Dendritic cell treated with granulocyte-macrophage colony-stimulating factor and Interleukin-4, amounts not matched to agents 40 ng/mL and 50 ng/mL, for 4 days (primary cell): ENCODE measurements around the gene ZNF341.

ENCODE experiments used
- H3K27ac Mint-ChIP-seq: one replicate; pipeline ENCODE4 v1.8.0; 2022; ENCODE audit warnings: mild to moderate bottlenecking, mixed read lengths
- H3K27me3 Mint-ChIP-seq: one replicate; pipeline ENCODE4 v1.8.0; 2022; ENCODE audit warnings: mild to moderate bottlenecking, mixed read lengths
- H3K36me3 Mint-ChIP-seq: one replicate; pipeline ENCODE4 v1.8.0; 2022; ENCODE audit warnings: low read depth, mixed read lengths
- H3K4me1 Mint-ChIP-seq: one replicate; pipeline ENCODE4 v1.8.0; 2022; ENCODE audit warnings: low read depth, mixed read lengths
- H3K4me3 Mint-ChIP-seq: one replicate; pipeline ENCODE4 v1.8.0; 2022; ENCODE audit warnings: mild to moderate bottlenecking, moderate library complexity, mixed read lengths
- H3K9me3 Mint-ChIP-seq: one replicate; pipeline ENCODE4 v1.8.0; 2022; ENCODE audit warnings: mixed read lengths
- intact Hi-C: fragments of 100-400 bp; cut with micrococcal nuclease; formaldehyde crosslinking; loops from one replicate; pipeline ENCODE4 v1.15.0; 2022

ZNF341 gene

DNA sequence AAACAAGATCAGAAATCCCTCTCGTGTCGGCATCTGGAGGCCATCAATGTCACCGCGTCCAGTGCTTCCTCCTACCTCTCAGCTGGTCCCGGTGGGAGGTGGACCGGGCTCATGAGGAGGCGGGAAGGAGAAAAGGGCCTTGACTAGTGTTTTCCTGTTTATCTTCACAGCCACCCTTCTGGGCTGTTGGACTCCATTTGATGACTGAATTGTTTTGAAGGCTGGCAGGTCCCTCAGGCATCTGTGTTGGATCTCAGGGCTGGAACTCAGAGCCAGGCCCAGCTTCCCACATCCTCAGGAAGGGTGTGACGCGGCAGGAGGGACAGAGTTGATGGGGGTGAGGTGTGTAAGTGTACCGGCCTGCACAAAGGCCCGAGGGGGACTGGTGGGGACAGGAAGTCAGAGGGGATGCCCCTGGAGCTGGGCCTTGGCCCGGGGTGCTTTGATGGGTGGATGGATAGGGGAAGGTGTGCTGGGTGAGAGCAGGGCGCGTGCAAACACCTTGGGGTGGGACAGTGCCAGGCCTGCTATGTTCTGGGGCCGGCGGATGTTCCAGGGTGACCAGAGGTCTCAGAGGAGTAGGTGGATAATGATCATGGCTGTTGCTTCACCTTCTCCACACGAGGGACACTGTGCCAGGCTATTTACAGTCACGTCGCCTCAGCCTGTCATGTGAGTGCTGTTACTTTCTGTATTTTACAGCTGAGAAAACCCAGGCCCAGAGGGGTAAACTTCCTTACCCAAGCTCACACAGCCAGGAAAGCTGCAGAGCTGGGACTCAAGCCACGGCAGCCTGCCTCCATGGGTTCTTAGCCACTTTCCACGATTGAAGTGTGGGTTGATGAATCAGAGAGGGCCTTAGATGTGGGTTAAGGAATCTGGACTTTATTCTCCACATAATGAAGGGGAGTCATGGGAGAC lies 61.5 kb downstream of the ZNF341 start:
- intact Hi-C loops = loop anchor here (10.0 kb wide), 2 partner anchors 52 to 282 kb away; no protein-coding TSS in a partner anchor
- Mint-ChIP-seq H3K9me3 (no peaks in the 10 kb centered on the region), H3K36me3 (peaks cover 35% of the 10 kb centered on the region), H3K4me1 (peaks cover 9% of the 10 kb centered on the region), H3K27ac (no peak overlapping the region), H3K27me3 (no peaks in the 10 kb centered on the region), H3K4me3 (no peak overlapping the region)

- no peaks in the 10 kb centered on the region for H3K9me3 Mint-ChIP-seq
- H3K4me1 Mint-ChIP-seq = peaks cover 6% of the 10 kb centered on the region
- peaks cover 6% of the 10 kb centered on the region for H3K36me3 Mint-ChIP-seq
- no peaks in the 10 kb centered on the region for H3K27me3 Mint-ChIP-seq
- no peak overlapping the region for H3K4me3 Mint-ChIP-seq
- intact Hi-C loops = loop anchor here (10.0 kb wide), 2 partner anchors 48 to 278 kb away; no protein-coding TSS in a partner anchor
- H3K27ac Mint-ChIP-seq = no peak overlapping the region
These were observed 64.6 kb downstream of the ZNF341 start for GRCh38 chr20:33796263-33796906.

- intact Hi-C loops = loop anchor here (10.0 kb wide), 2 partner anchors 48 to 278 kb away; no protein-coding TSS in a partner anchor
- Mint-ChIP-seq H3K27me3 (no peaks in the 10 kb centered on the region), H3K36me3 (no peaks in the 10 kb centered on the region), H3K4me3 (no peak overlapping the region), H3K4me1 (peaks cover 6% of the 10 kb centered on the region), H3K9me3 (no peaks in the 10 kb centered on the region), H3K27ac (no peak overlapping the region)
These were observed 65.2 kb downstream of the ZNF341 start for GRCh38 chr20:33796907-33797544.

GRCh38 chr20:33798444-33798843 lies 66.6 kb downstream of the ZNF341 start:
- Mint-ChIP-seq H3K27ac (no peak overlapping the region), H3K27me3 (no peaks in the 10 kb centered on the region), H3K36me3 (no peaks in the 10 kb centered on the region), H3K4me1 (peaks cover 6% of the 10 kb centered on the region), H3K4me3 (no peak overlapping the region), H3K9me3 (no peaks in the 10 kb centered on the region)
- intact Hi-C loops = loop anchor here (1.0 to 10.0 kb wide), 3 partner anchors 19 to 276 kb away; no protein-coding TSS in a partner anchor

GRCh38 chr20:33803921-33804337 lies 72.1 kb downstream of the ZNF341 start:
- Mint-ChIP-seq H3K4me1 (peaks cover 13% of the 10 kb centered on the region), H3K4me3 (no peak overlapping the region), H3K27ac (no peak overlapping the region), H3K36me3 (no peaks in the 10 kb centered on the region), H3K27me3 (no peaks in the 10 kb centered on the region), H3K9me3 (no peaks in the 10 kb centered on the region)
- intact Hi-C loops = no loop called here

GRCh38 chr20:33808388-33808787 lies 76.6 kb downstream of the ZNF341 start:
- intact Hi-C loops = no loop called here
- Mint-ChIP-seq H3K36me3 (peaks cover 15% of the 10 kb centered on the region), H3K9me3 (no peaks in the 10 kb centered on the region), H3K4me1 (peaks cover 32% of the 10 kb centered on the region), H3K27ac (peak overlapping the region; percentile 85), H3K27me3 (no peaks in the 10 kb centered on the region), H3K4me3 (no peak overlapping the region)

- Mint-ChIP-seq H3K27ac (peak overlapping the region; percentile 99), H3K4me3 (peak overlapping the region; percentile 64), H3K27me3 (no peaks in the 10 kb centered on the region), H3K9me3 (no peaks in the 10 kb centered on the region), H3K36me3 (peaks cover 27% of the 10 kb centered on the region), H3K4me1 (peaks cover 48% of the 10 kb centered on the region)
- intact Hi-C loops = loop anchor here (2.0 to 5.0 kb wide), 2 partner anchors 78 to 185 kb away; partner anchors contain the start of gene ZNF341
These were observed 78.5 kb downstream of the ZNF341 start for GRCh38 chr20:33810259-33810658.

DNA sequence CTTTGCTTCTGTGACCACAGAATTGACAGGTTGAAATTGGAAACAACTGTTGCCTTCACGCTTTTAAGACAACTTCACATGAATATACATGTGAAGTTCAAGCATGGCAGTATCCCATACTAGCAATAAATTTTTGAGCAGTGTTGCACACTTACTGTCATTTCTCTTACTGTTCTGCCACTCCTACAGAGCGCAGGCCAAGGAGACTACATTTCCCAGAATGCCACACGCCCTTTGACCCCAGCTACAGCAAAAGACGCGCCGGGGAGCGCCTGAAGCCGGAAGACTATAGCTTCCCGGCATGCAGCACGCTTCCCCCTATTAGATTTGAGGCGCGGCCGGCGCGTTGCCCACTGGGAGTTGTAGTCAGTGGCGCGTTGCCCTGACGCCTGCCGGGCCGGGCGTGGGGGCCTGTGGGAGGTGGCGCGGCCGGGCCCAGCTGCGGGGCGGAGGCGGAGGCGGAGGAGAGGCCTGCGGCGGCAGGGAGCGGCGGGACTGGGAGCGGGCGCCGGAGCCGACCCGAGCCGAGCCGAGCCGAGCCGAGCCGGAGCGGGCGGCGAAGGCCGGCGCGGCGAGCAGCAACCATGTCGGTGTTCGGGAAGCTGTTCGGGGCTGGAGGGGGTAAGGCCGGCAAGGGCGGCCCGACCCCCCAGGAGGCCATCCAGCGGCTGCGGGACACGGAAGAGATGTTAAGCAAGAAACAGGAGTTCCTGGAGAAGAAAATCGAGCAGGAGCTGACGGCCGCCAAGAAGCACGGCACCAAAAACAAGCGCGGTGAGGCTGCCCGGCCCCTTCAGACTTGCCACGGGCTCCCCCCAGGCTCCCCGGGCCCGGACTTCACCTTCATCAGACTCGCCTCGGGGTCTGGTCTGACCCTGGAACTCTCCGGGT lies 79.3 kb downstream of the ZNF341 start, which contains the start of gene CHMP4B:
TSS of gene CHMP4B (plus strand) at position 464 of the 891 bp plus-strand sequence. CDS start at position 585, 121 bp downstream.
- H3K9me3 Mint-ChIP-seq = no peaks in the 10 kb centered on the region
- peaks cover 36% of the 10 kb centered on the region for H3K36me3 Mint-ChIP-seq
- peak within 1 kb of the TSS; percentile 97 for H3K4me3 Mint-ChIP-seq
- intact Hi-C loops = loop anchor here (2.0 to 5.0 kb wide), 2 partner anchors 79 to 184 kb away; partner anchors contain the start of gene ZNF341
- H3K27ac Mint-ChIP-seq = peak within 1 kb of the TSS; percentile 99
- H3K27me3 Mint-ChIP-seq = no peaks in the 10 kb centered on the region
- peaks cover 51% of the 10 kb centered on the region for H3K4me1 Mint-ChIP-seq

DNA sequence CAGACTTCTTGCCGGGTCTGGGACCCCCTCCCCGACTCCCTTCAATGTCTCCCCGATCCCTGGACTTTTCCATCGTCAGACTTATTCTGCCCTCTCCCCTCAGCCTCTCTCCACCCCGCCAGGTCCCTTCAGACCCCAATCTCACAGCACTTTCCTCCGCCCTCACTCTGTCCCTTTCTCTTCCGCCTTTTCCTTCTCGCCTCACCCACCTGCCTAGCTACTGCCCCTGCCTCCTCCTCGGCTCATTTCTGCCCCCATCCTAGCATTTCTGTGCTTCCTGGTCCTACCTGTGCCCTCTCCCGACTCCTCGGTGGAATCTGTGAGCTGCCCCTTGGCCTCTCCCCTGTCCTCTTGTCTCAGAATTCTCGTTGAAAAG lies 80.0 kb downstream of the ZNF341 start:
- intact Hi-C loops = loop anchor here (1.0 to 5.0 kb wide), 3 partner anchors 79 to 301 kb away; partner anchors contain the start of genes EIF2S2 and ZNF341
- H3K27ac Mint-ChIP-seq = peak overlapping the region; percentile 99
- H3K4me1 Mint-ChIP-seq = peaks cover 57% of the 10 kb centered on the region
- H3K36me3 Mint-ChIP-seq = peaks cover 40% of the 10 kb centered on the region
- peak overlapping the region; percentile 97 for H3K4me3 Mint-ChIP-seq
- no peaks in the 10 kb centered on the region for H3K27me3 Mint-ChIP-seq
- no peaks in the 10 kb centered on the region for H3K9me3 Mint-ChIP-seq

- Mint-ChIP-seq H3K4me1 (peaks cover 63% of the 10 kb centered on the region), H3K9me3 (no peaks in the 10 kb centered on the region), H3K36me3 (peaks cover 41% of the 10 kb centered on the region), H3K4me3 (peak overlapping the region; percentile 97), H3K27ac (peak overlapping the region; percentile 99), H3K27me3 (no peaks in the 10 kb centered on the region)
- intact Hi-C loops = loop anchor here (1.0 to 5.0 kb wide), 2 partner anchors 80 to 300 kb away; partner anchors contain the start of genes EIF2S2 and ZNF341
These were observed 80.5 kb downstream of the ZNF341 start for GRCh38 chr20:33812152-33812849.

DNA sequence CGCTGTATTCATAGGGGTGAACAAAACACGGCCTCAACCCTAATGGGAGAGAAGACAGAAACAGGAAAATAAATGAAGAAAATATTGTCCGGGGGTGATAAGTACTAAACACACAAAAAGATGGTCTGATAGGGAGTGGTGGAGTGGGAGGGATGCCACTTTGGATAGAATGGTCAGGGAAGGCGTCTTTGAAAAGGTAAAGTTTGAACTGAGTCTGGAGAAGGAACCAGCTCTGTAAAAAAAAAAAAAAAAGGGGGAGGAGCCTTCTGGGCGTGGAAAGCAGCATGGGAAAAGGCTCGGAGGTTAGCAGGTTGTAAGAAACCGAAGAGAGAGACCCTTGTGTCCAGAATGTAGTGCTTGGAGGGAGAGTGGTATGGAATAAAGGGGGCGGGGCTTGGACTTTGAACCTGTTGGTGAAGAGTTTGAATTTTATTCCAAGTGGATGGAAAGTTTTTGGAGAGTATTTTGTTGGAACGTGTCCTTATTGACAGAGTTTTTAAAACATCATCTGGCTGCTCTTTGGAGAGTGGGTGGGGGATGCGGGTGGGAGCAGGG lies 81.2 kb downstream of the ZNF341 start:
- no peaks in the 10 kb centered on the region for H3K9me3 Mint-ChIP-seq
- H3K27me3 Mint-ChIP-seq = no peaks in the 10 kb centered on the region
- peak overlapping the region; percentile 99 for H3K27ac Mint-ChIP-seq
- peak overlapping the region; percentile 97 for H3K4me3 Mint-ChIP-seq
- peaks cover 70% of the 10 kb centered on the region for H3K4me1 Mint-ChIP-seq
- H3K36me3 Mint-ChIP-seq = peaks cover 48% of the 10 kb centered on the region
- intact Hi-C loops = loop anchor here (1.0 to 5.0 kb wide), 2 partner anchors 81 to 299 kb away; partner anchors contain the start of genes EIF2S2 and ZNF341

DNA sequence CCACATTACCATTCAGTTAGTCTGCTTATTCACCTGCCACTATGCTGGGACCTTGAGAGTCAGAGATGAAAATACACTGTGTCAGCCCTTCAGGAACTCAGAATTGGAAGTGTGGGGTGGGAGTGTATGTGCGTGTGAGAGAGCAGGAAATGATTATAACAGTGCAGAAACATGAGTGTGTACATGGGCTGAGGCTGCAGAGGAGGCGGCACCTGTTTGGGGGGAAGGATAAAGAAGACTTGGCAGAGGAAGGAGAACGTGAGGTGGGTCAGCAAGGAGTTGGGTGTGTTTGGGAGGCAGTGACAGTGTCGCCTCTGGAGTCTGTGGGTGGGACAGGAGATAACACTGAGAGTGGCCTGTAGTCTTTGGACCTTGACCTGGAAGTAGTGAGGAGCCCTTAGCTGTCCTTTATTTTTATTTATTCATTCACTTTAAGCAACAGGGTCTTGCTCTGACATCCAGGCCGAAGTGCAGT lies 82.5 kb downstream of the ZNF341 start:
- peak overlapping the region; percentile 20 for H3K4me3 Mint-ChIP-seq

More for the DNA sequence above, 82.5 kb downstream of the ZNF341 start:
- Mint-ChIP-seq H3K4me1 (peaks cover 74% of the 10 kb centered on the region), H3K27me3 (no peaks in the 10 kb centered on the region), H3K27ac (no peak overlapping the region), H3K36me3 (peaks cover 61% of the 10 kb centered on the region), H3K9me3 (no peaks in the 10 kb centered on the region)
- intact Hi-C loops = loop anchor here (5.0 kb wide), 1 partner anchor 82 kb away; the partner anchor contains the start of gene ZNF341
